Astrocyte (in vitro differentiated cells and primary cell): ENCODE measurements around the gene PIP4K2B.

Experiments
- EZH2 ChIP-seq: IDR thresholded peaks from 2 replicates; pipeline ENCODE4 v1.6.1; 2012; ENCODE audit warnings: mild to moderate bottlenecking, low read length, inconsistent platforms; ENCODE audit not compliant: insufficient read depth
- TF ChIP-seq, protein P1 (sequence below): IDR thresholded peaks from 2 replicates; pipeline ENCODE4 v1.5.1; 2011; ENCODE audit warnings: low read depth, mild to moderate bottlenecking, inconsistent platforms, low read length, moderate library complexity; ENCODE audit not compliant: insufficient read depth

- TF ChIP-seq, protein P1, sequence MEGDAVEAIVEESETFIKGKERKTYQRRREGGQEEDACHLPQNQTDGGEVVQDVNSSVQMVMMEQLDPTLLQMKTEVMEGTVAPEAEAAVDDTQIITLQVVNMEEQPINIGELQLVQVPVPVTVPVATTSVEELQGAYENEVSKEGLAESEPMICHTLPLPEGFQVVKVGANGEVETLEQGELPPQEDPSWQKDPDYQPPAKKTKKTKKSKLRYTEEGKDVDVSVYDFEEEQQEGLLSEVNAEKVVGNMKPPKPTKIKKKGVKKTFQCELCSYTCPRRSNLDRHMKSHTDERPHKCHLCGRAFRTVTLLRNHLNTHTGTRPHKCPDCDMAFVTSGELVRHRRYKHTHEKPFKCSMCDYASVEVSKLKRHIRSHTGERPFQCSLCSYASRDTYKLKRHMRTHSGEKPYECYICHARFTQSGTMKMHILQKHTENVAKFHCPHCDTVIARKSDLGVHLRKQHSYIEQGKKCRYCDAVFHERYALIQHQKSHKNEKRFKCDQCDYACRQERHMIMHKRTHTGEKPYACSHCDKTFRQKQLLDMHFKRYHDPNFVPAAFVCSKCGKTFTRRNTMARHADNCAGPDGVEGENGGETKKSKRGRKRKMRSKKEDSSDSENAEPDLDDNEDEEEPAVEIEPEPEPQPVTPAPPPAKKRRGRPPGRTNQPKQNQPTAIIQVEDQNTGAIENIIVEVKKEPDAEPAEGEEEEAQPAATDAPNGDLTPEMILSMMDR = no peak
- TF ChIP-seq EZH2 = no peak
Measured at GRCh38 chr17:38729368-38729885, 69.9 kb downstream of the PIP4K2B start.
